NT2/D1 (cell line): ENCODE data around the gene DENND5A.
"Not testable (repeated sequence)": the region's sequence is repeated elsewhere in the genome, so short reads cannot be mapped to it uniquely, and the experiment has no call there.

Experiments
- DNase-seq: peaks from one replicate; pipeline ENCODE4 v3.0.0-alpha.2; 2011; ENCODE audit warnings: low read depth, low spot score
- H3K27me3 ChIP-seq: 2 replicates; pipeline ENCODE4 v1.6.0; 2011; ENCODE audit warnings: mild to moderate bottlenecking; ENCODE audit not compliant: insufficient read length, insufficient read depth
- H3K36me3 ChIP-seq: 2 replicates; pipeline ENCODE4 v1.6.1; 2011; ENCODE audit warnings: mild to moderate bottlenecking, low read length, mixed read lengths; ENCODE audit not compliant: insufficient read depth, insufficient read length
- H3K4me1 ChIP-seq: 2 replicates; pipeline ENCODE4 v1.5.1; 2011; ENCODE audit not compliant: insufficient read depth, insufficient read length
- H3K4me3 ChIP-seq: 2 replicates; pipeline ENCODE4 v1.5.1; 2011; ENCODE audit warnings: low read depth; ENCODE audit not compliant: insufficient read length
- H3K9ac ChIP-seq: 2 replicates; pipeline ENCODE4 v1.6.0; 2011; ENCODE audit warnings: low read depth; ENCODE audit not compliant: insufficient read length
- H3K9me3 ChIP-seq: 2 replicates; pipeline ENCODE4 v1.5.1; 2011; ENCODE audit warnings: mild to moderate bottlenecking, low read length; ENCODE audit not compliant: insufficient read depth
- SUZ12 ChIP-seq: IDR thresholded peaks from 2 replicates; pipeline ENCODE4 v1.6.1; 2011; ENCODE audit not compliant: insufficient read length, insufficient read depth; ENCODE audit errors: extremely low read depth
- YY1 ChIP-seq: IDR thresholded peaks from 2 replicates; pipeline ENCODE4 v1.6.1; 2011; ENCODE audit not compliant: insufficient read length, insufficient read depth
- ZNF274 ChIP-seq: IDR thresholded peaks from 2 replicates; pipeline ENCODE4 v1.6.1; 2011; ENCODE audit warnings: mild to moderate bottlenecking, low read depth, low read length

The DENND5A gene

DNA sequence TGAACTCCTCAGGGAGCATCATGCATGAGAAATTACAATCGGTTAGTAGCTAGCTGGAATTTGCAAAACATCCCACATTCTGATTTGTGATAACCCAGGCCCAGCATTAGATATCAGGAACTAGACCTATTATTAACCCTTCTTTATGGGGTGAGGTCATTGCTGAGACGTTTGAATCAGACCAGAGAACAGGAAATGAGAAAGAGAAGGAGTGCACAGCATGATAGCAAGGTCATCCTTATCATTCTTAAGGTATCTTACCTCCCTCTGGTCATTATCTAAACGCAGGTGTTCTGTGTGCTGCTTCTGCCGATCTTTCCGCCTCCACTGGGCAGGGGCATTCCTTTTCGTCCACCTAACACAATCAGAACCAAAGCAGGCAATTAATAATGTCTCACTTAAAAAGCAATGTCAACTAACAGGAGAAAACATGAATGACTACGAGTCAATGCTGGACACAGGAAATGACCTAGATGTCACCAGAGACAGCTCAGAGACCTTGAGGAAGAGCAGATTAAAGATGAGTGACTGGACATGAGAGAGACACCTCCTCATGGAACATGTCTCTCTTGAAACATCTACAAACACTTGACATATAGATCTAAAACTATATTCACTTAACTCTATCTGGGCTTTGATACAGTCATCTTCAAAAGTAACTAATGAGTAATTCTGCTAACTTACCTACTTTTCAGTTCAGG is 95.4 kb downstream of the DENND5A start:
- H3K9ac ChIP-seq: no peak overlapping the region
- H3K27me3 ChIP-seq: no peaks in the 10 kb centered on the region
- no peak overlapping the region for H3K4me3 ChIP-seq
- no peak for DNase-seq
- no peak for TF ChIP-seq SUZ12
- no peak for TF ChIP-seq YY1
- no peak for TF ChIP-seq ZNF274
- H3K36me3 ChIP-seq: peaks cover 42% of the 10 kb centered on the region
- H3K9me3 ChIP-seq: no peaks in the 10 kb centered on the region
- H3K4me1 ChIP-seq: no peaks in the 10 kb centered on the region

- not testable (repeated sequence) for H3K9me3 ChIP-seq, H3K9ac ChIP-seq, H3K4me1 ChIP-seq, H3K27me3 ChIP-seq, H3K4me3 ChIP-seq, DNase-seq
- peaks cover 44% of the 10 kb centered on the region for H3K36me3 ChIP-seq
Measured at GRCh38 chr11:9161991-9162390, 103.2 kb downstream of the DENND5A start.

DNA sequence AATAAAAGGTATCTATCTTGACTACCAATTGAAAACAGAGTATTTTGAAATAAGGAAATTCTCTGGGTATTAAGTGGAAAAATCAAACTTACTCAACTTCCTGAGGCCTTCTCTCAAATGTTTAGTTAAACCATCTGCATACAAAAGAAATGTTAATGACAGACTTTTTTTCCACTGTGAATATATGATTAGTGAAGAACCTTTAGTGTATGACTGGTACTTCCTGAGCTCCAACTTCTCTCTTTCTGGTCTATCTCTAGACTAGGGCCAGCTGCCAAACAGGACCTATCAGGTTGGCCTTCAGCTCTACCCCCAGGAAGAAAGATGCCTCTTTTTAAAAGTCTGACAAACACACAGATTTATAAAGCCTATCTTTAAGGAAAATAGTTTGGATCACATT is 105.0 kb downstream of the DENND5A start:
- peaks cover 43% of the 10 kb centered on the region for H3K36me3 ChIP-seq
- no peak for DNase-seq
- no peak overlapping the region for H3K9ac ChIP-seq
- no peak overlapping the region for H3K4me3 ChIP-seq
- TF ChIP-seq SUZ12: no peak
- no peak for TF ChIP-seq ZNF274
- no peak for TF ChIP-seq YY1
- H3K9me3 ChIP-seq: no peaks in the 10 kb centered on the region
- no peaks in the 10 kb centered on the region for H3K4me1 ChIP-seq
- no peaks in the 10 kb centered on the region for H3K27me3 ChIP-seq

- no peak for DNase-seq
- Histone ChIP-seq H3K9me3 (no peaks in the 10 kb centered on the region), H3K9ac (no peak overlapping the region), H3K36me3 (peaks cover 40% of the 10 kb centered on the region), H3K4me3 (no peak overlapping the region), H3K4me1 (no peaks in the 10 kb centered on the region), H3K27me3 (no peaks in the 10 kb centered on the region)
- no peak for TF ChIP-seq SUZ12
- no peak for TF ChIP-seq ZNF274
- TF ChIP-seq YY1: no peak
Measured at GRCh38 chr11:9158898-9159391, 106.2 kb downstream of the DENND5A start.

GRCh38 chr11:9155930-9156329 is 109.2 kb downstream of the DENND5A start:
- no peaks in the 10 kb centered on the region for H3K27me3 ChIP-seq
- no peak for DNase-seq
- H3K4me1 ChIP-seq: no peaks in the 10 kb centered on the region
- H3K9me3 ChIP-seq: no peaks in the 10 kb centered on the region
- H3K36me3 ChIP-seq: peaks cover 52% of the 10 kb centered on the region
- no peak overlapping the region for H3K9ac ChIP-seq
- TF ChIP-seq ZNF274: no peak
- TF ChIP-seq SUZ12: no peak
- no peak for TF ChIP-seq YY1
- H3K4me3 ChIP-seq: no peak overlapping the region

- Histone ChIP-seq H3K9me3 (no peaks in the 10 kb centered on the region), H3K9ac (no peak overlapping the region), H3K27me3 (no peaks in the 10 kb centered on the region), H3K4me3 (no peak overlapping the region), H3K36me3 (peaks cover 55% of the 10 kb centered on the region), H3K4me1 (no peaks in the 10 kb centered on the region)
- TF ChIP-seq YY1 (no peak), SUZ12 (no peak), ZNF274 (no peak)
- no peak for DNase-seq
Measured at GRCh38 chr11:9153651-9154050, 111.5 kb downstream of the DENND5A start.

DNA sequence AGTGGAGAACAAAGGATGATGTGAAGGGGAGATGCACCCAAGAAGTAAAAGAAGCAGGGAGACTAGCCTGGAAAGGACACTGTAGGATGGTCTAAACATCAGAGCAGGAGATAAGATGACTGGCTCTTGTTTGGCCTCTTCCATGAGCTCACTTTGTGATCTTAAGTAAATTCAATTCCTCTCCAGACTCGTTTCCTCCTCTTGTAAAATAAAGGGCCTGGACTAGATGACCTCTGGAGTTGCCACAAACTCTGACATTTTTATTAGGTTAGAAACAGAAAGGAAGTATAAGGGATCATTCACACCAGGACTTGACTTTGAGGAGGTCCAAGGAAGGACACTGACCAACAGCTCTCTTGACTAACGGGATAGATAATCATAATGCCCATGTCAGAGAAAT is 113.5 kb downstream of the DENND5A start:
- TF ChIP-seq YY1 (no peak), SUZ12 (no peak), ZNF274 (no peak)
- no peak for DNase-seq
- Histone ChIP-seq H3K27me3 (no peaks in the 10 kb centered on the region), H3K9me3 (no peaks in the 10 kb centered on the region), H3K9ac (no peak overlapping the region), H3K4me1 (no peaks in the 10 kb centered on the region), H3K4me3 (no peak overlapping the region), H3K36me3 (peaks cover 65% of the 10 kb centered on the region)

DNA sequence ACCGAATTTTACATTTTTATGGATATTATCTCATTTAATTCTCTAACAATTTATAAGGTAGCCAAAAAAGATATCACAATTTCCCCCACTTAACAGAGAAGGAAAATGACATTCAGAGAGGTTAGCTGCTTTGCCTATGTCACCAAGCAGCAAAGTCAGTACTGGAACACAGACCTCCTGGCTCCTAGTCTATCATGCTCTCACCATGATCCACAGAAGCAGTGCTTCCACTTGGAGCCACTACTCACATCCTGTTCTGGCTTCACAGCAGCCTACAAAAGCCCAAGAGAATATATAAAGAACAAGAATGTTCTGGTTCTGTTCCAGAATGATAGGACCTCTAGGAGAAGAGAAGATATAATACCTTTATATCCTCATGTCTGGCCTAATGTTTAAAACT is 114.2 kb downstream of the DENND5A start:
- no peaks in the 10 kb centered on the region for H3K27me3 ChIP-seq
- H3K36me3 ChIP-seq: peaks cover 69% of the 10 kb centered on the region
- H3K9me3 ChIP-seq: no peaks in the 10 kb centered on the region
- no peak for DNase-seq
- H3K4me3 ChIP-seq: no peak overlapping the region
- TF ChIP-seq SUZ12 (no peak), ZNF274 (no peak), YY1 (no peak)
- H3K4me1 ChIP-seq: no peaks in the 10 kb centered on the region
- H3K9ac ChIP-seq: no peak overlapping the region
